IPS-15b (cell line): ENCODE results near the gene HDGFL2.

Experiments used
- H3K27me3 ChIP-seq: one replicate; pipeline ENCODE4 v1.6.1; 2013; ENCODE audit warnings: low read length; ENCODE audit not compliant: control insufficient read depth, insufficient read depth
- H3K36me3 ChIP-seq: one replicate; pipeline ENCODE4 v1.6.1; 2013; ENCODE audit warnings: low read length; ENCODE audit not compliant: control insufficient read depth, insufficient read depth
- H3K4me1 ChIP-seq: one replicate; pipeline ENCODE4 v1.6.1; 2013; ENCODE audit warnings: mild to moderate bottlenecking, low read length; ENCODE audit not compliant: control insufficient read depth, insufficient read depth
- H3K4me3 ChIP-seq: one replicate; pipeline ENCODE4 v1.5.1; 2013; ENCODE audit warnings: low read depth, low read length
- H3K9ac ChIP-seq: one replicate; pipeline ENCODE4 v1.6.1; 2013; ENCODE audit warnings: low read depth, mild to moderate bottlenecking, low read length
- H3K9me3 ChIP-seq: one replicate; pipeline ENCODE4 v1.6.1; 2013; ENCODE audit warnings: mild to moderate bottlenecking, low read length; ENCODE audit not compliant: control insufficient read depth, insufficient read depth

Gene HDGFL2

GRCh38 chr19:4447327-4448146 is 24.6 kb upstream of the HDGFL2 start:
- no peak overlapping the region for H3K4me3 ChIP-seq
- H3K27me3 ChIP-seq, result no peaks in the 10 kb centered on the region
- no peaks in the 10 kb centered on the region for H3K4me1 ChIP-seq
- no peak overlapping the region for H3K9ac ChIP-seq
- no peaks in the 10 kb centered on the region for H3K9me3 ChIP-seq
- peaks cover 48% of the 10 kb centered on the region for H3K36me3 ChIP-seq

GRCh38 chr19:4448147-4448985 is 23.7 kb upstream of the HDGFL2 start:
- H3K9ac ChIP-seq, result no peak overlapping the region
- no peaks in the 10 kb centered on the region for H3K27me3 ChIP-seq
- no peaks in the 10 kb centered on the region for H3K4me1 ChIP-seq
- H3K9me3 ChIP-seq, result no peaks in the 10 kb centered on the region
- no peak overlapping the region for H3K4me3 ChIP-seq
- H3K36me3 ChIP-seq, result peaks cover 46% of the 10 kb centered on the region

- H3K36me3 ChIP-seq, result peaks cover 44% of the 10 kb centered on the region
Observed at GRCh38 chr19:4449022-4449638, 23.0 kb upstream of the HDGFL2 start.

GRCh38 chr19:4449639-4450028 is 22.5 kb upstream of the HDGFL2 start:
- Histone ChIP-seq H3K27me3 (no peaks in the 10 kb centered on the region), H3K9me3 (no peaks in the 10 kb centered on the region), H3K4me3 (no peak overlapping the region), H3K36me3 (peaks cover 39% of the 10 kb centered on the region), H3K9ac (no peak overlapping the region), H3K4me1 (no peaks in the 10 kb centered on the region)

More at GRCh38 chr19:4449022-4449638, 23.0 kb upstream of the HDGFL2 start:
- no peaks in the 10 kb centered on the region for H3K4me1 ChIP-seq
- no peak overlapping the region for H3K9ac ChIP-seq
- no peaks in the 10 kb centered on the region for H3K9me3 ChIP-seq
- H3K4me3 ChIP-seq, result no peak overlapping the region
- H3K27me3 ChIP-seq, result no peaks in the 10 kb centered on the region

GRCh38 chr19:4452230-4452990 is 19.7 kb upstream of the HDGFL2 start:
- peaks cover 3% of the 10 kb centered on the region for H3K4me1 ChIP-seq
- no peak overlapping the region for H3K4me3 ChIP-seq
- peaks cover 20% of the 10 kb centered on the region for H3K36me3 ChIP-seq
- no peaks in the 10 kb centered on the region for H3K27me3 ChIP-seq
- no peak overlapping the region for H3K9ac ChIP-seq
- no peaks in the 10 kb centered on the region for H3K9me3 ChIP-seq

GRCh38 chr19:4453232-4454179 is 18.6 kb upstream of the HDGFL2 start:
- Histone ChIP-seq H3K4me1 (peaks cover 3% of the 10 kb centered on the region), H3K9ac (no peak overlapping the region), H3K9me3 (no peaks in the 10 kb centered on the region), H3K36me3 (peaks cover 15% of the 10 kb centered on the region), H3K27me3 (no peaks in the 10 kb centered on the region), H3K4me3 (no peak overlapping the region)

- Histone ChIP-seq H3K27me3 (no peaks in the 10 kb centered on the region), H3K4me3 (no peak overlapping the region), H3K36me3 (peaks cover 4% of the 10 kb centered on the region), H3K4me1 (peaks cover 3% of the 10 kb centered on the region), H3K9ac (no peak overlapping the region), H3K9me3 (no peaks in the 10 kb centered on the region)
Observed at GRCh38 chr19:4454747-4455718, 17.1 kb upstream of the HDGFL2 start.

GRCh38 chr19:4455719-4456475 is 16.2 kb upstream of the HDGFL2 start:
- H3K36me3 ChIP-seq, result peaks cover 4% of the 10 kb centered on the region
- H3K4me3 ChIP-seq, result peak overlapping the region; percentile 88
- peaks cover 3% of the 10 kb centered on the region for H3K4me1 ChIP-seq
- H3K9me3 ChIP-seq, result no peaks in the 10 kb centered on the region
- no peaks in the 10 kb centered on the region for H3K27me3 ChIP-seq
- H3K9ac ChIP-seq, result no peak overlapping the region

GRCh38 chr19:4456476-4456842 is 15.6 kb upstream of the HDGFL2 start:
- peak overlapping the region; percentile 88 for H3K4me3 ChIP-seq
- H3K27me3 ChIP-seq, result no peaks in the 10 kb centered on the region
- H3K9ac ChIP-seq, result peak overlapping the region; percentile 65
- H3K9me3 ChIP-seq, result no peaks in the 10 kb centered on the region
- H3K4me1 ChIP-seq, result peaks cover 3% of the 10 kb centered on the region
- peaks cover 4% of the 10 kb centered on the region for H3K36me3 ChIP-seq
